ENCODE data around the gene IL20.

The IL20 gene

GRCh38 chr1:206901944-206902343 lies 36.5 kb downstream of the IL20 start:
- DNase-seq = no peak

GRCh38 chr1:206902702-206903101 lies 37.3 kb downstream of the IL20 start:
- DNase-seq = no peak

GRCh38 chr1:206903687-206904086 lies 38.3 kb downstream of the IL20 start:
- no peak for DNase-seq

GRCh38 chr1:206904423-206905142 lies 39.2 kb downstream of the IL20 start:
- DNase-seq = no peak

GRCh38 chr1:206905295-206906164 lies 40.1 kb downstream of the IL20 start:
- no peak for DNase-seq

GRCh38 chr1:206907304-206907991 lies 42.0 kb downstream of the IL20 start:
- DNase-seq = no peak

- DNase-seq = no peak
Observed at GRCh38 chr1:206908038-206908437, 42.6 kb downstream of the IL20 start.

- peak in 3 of 56 donors; percentile 7 to 19 (median 16) for DNase-seq
Observed at GRCh38 chr1:206909161-206909882, 43.9 kb downstream of the IL20 start.

GRCh38 chr1:206909883-206910318 lies 44.5 kb downstream of the IL20 start:
- DNase-seq = no peak

GRCh38 chr1:206911064-206911663 lies 45.7 kb downstream of the IL20 start:
- peak in 1 of 56 donors; percentile 15 for DNase-seq

- peak in 42 of 56 donors; percentile 5 to 80 (median 36) for DNase-seq
Observed at GRCh38 chr1:206912445-206913095, 47.1 kb downstream of the IL20 start.

- no peak for DNase-seq
Observed at GRCh38 chr1:206913766-206914537, 48.5 kb downstream of the IL20 start.

- DNase-seq = no peak
Observed at GRCh38 chr1:206915030-206915735, 49.8 kb downstream of the IL20 start.

- DNase-seq = no peak
Observed at GRCh38 chr1:206916000-206916709, 50.7 kb downstream of the IL20 start.

GRCh38 chr1:206918076-206918475 lies 52.7 kb downstream of the IL20 start:
- no peak for DNase-seq

Data from amygdala (tissue), 56 donors.